Measurements from ENCODE around the gene ILRUN.
"Not testable (repeated sequence)": the region's sequence is repeated elsewhere in the genome, so short reads cannot be mapped to it uniquely, and the experiment has no call there.

ILRUN gene

GRCh38 chr6:34674930-34675329, 21.6 kb downstream of the ILRUN start:
- H3K36me3 ChIP-seq (ENCODE audit: control insufficient read depth, insufficient read depth, low read length, severe bottlenecking); DNase-seq (ENCODE audit: low read depth); H3K4me3 ChIP-seq (ENCODE audit: low read length); H3K9me3 ChIP-seq (ENCODE audit: control insufficient read depth, low read length); H3K9ac ChIP-seq (ENCODE audit: low read length); H3K27me3 ChIP-seq (replicated peaks; ENCODE audit: control insufficient read depth, insufficient read depth, low read length): not testable (repeated sequence)
- peaks cover 49% of the 10 kb centered on the region for H3K4me1 ChIP-seq (ENCODE audit: control insufficient read depth, insufficient read depth, low read length)

- H3K4me1 ChIP-seq (ENCODE audit: control insufficient read depth, insufficient read depth, low read length): peaks cover 42% of the 10 kb centered on the region
- no peaks in the 10 kb centered on the region for H3K36me3 ChIP-seq (ENCODE audit: control insufficient read depth, insufficient read depth, low read length, severe bottlenecking)
- no peak overlapping the region for H3K4me3 ChIP-seq (ENCODE audit: low read length)
- H3K9ac ChIP-seq (ENCODE audit: low read length): no peak overlapping the region
- no peaks in the 10 kb centered on the region for H3K27me3 ChIP-seq (replicated peaks; ENCODE audit: control insufficient read depth, insufficient read depth, low read length)
- DNase-seq (ENCODE audit: low read depth): no peak
- H3K9me3 ChIP-seq (ENCODE audit: control insufficient read depth, low read length): no peaks in the 10 kb centered on the region
Measured at GRCh38 chr6:34674268-34674639, 22.3 kb downstream of the ILRUN start.

- no peak for DNase-seq (ENCODE audit: low read depth)
- no peaks in the 10 kb centered on the region for H3K27me3 ChIP-seq (replicated peaks; ENCODE audit: control insufficient read depth, insufficient read depth, low read length)
- peak overlapping the region; percentile 29 for H3K9ac ChIP-seq (ENCODE audit: low read length)
- no peaks in the 10 kb centered on the region for H3K9me3 ChIP-seq (ENCODE audit: control insufficient read depth, low read length)
- peaks cover 37% of the 10 kb centered on the region for H3K4me1 ChIP-seq (ENCODE audit: control insufficient read depth, insufficient read depth, low read length)
- no peak overlapping the region for H3K4me3 ChIP-seq (ENCODE audit: low read length)
- no peaks in the 10 kb centered on the region for H3K36me3 ChIP-seq (ENCODE audit: control insufficient read depth, insufficient read depth, low read length, severe bottlenecking)
Measured at GRCh38 chr6:34673064-34673463, 23.5 kb downstream of the ILRUN start.

GRCh38 chr6:34672657-34673043, 23.9 kb downstream of the ILRUN start:
- Histone ChIP-seq H3K9ac (ENCODE audit: low read length) (no peak overlapping the region), H3K4me3 (ENCODE audit: low read length) (no peak overlapping the region), H3K36me3 (ENCODE audit: control insufficient read depth, insufficient read depth, low read length, severe bottlenecking) (no peaks in the 10 kb centered on the region), H3K27me3 (replicated peaks; ENCODE audit: control insufficient read depth, insufficient read depth, low read length) (no peaks in the 10 kb centered on the region), H3K9me3 (ENCODE audit: control insufficient read depth, low read length) (no peaks in the 10 kb centered on the region), H3K4me1 (ENCODE audit: control insufficient read depth, insufficient read depth, low read length) (peaks cover 37% of the 10 kb centered on the region)
- DNase-seq (ENCODE audit: low read depth): no peak

- peak overlapping the region; percentile 58 for H3K4me3 ChIP-seq (ENCODE audit: low read length)
- no peaks in the 10 kb centered on the region for H3K27me3 ChIP-seq (replicated peaks; ENCODE audit: control insufficient read depth, insufficient read depth, low read length)
- H3K9me3 ChIP-seq (ENCODE audit: control insufficient read depth, low read length): no peaks in the 10 kb centered on the region
- DNase-seq (ENCODE audit: low read depth): peak; percentile 49
- peak overlapping the region; percentile 62 for H3K9ac ChIP-seq (ENCODE audit: low read length)
- no peaks in the 10 kb centered on the region for H3K36me3 ChIP-seq (ENCODE audit: control insufficient read depth, insufficient read depth, low read length, severe bottlenecking)
- H3K4me1 ChIP-seq (ENCODE audit: control insufficient read depth, insufficient read depth, low read length): peaks cover 37% of the 10 kb centered on the region
Measured at GRCh38 chr6:34671801-34672656, 24.5 kb downstream of the ILRUN start.

- Histone ChIP-seq H3K27me3 (replicated peaks; ENCODE audit: control insufficient read depth, insufficient read depth, low read length) (no peaks in the 10 kb centered on the region), H3K4me1 (ENCODE audit: control insufficient read depth, insufficient read depth, low read length) (peaks cover 42% of the 10 kb centered on the region), H3K36me3 (ENCODE audit: control insufficient read depth, insufficient read depth, low read length, severe bottlenecking) (no peaks in the 10 kb centered on the region), H3K4me3 (ENCODE audit: low read length) (peak overlapping the region; percentile 58), H3K9me3 (ENCODE audit: control insufficient read depth, low read length) (no peaks in the 10 kb centered on the region), H3K9ac (ENCODE audit: low read length) (peak overlapping the region; percentile 62)
- peak; percentile 67 for DNase-seq (ENCODE audit: low read depth)
Measured at GRCh38 chr6:34671367-34671766, 25.2 kb downstream of the ILRUN start.

GRCh38 chr6:34668799-34669198, 27.8 kb downstream of the ILRUN start:
- not testable (repeated sequence) for H3K4me3 ChIP-seq (ENCODE audit: low read length); H3K27me3 ChIP-seq (replicated peaks; ENCODE audit: control insufficient read depth, insufficient read depth, low read length); DNase-seq (ENCODE audit: low read depth); H3K9ac ChIP-seq (ENCODE audit: low read length); H3K9me3 ChIP-seq (ENCODE audit: control insufficient read depth, low read length); H3K36me3 ChIP-seq (ENCODE audit: control insufficient read depth, insufficient read depth, low read length, severe bottlenecking)
- H3K4me1 ChIP-seq (ENCODE audit: control insufficient read depth, insufficient read depth, low read length): peaks cover 60% of the 10 kb centered on the region

GRCh38 chr6:34667481-34668238, 28.9 kb downstream of the ILRUN start:
- Histone ChIP-seq H3K27me3 (replicated peaks; ENCODE audit: control insufficient read depth, insufficient read depth, low read length) (no peaks in the 10 kb centered on the region), H3K4me3 (ENCODE audit: low read length) (no peak overlapping the region), H3K9me3 (ENCODE audit: control insufficient read depth, low read length) (no peaks in the 10 kb centered on the region), H3K4me1 (ENCODE audit: control insufficient read depth, insufficient read depth, low read length) (peaks cover 53% of the 10 kb centered on the region), H3K9ac (ENCODE audit: low read length) (no peak overlapping the region), H3K36me3 (ENCODE audit: control insufficient read depth, insufficient read depth, low read length, severe bottlenecking) (no peaks in the 10 kb centered on the region)
- DNase-seq (ENCODE audit: low read depth): peak; percentile 33

GRCh38 chr6:34665019-34665418, 31.5 kb downstream of the ILRUN start:
- no peak overlapping the region for H3K9ac ChIP-seq (ENCODE audit: low read length)
- peak overlapping the region; percentile 4 for H3K4me3 ChIP-seq (ENCODE audit: low read length)
- no peaks in the 10 kb centered on the region for H3K27me3 ChIP-seq (replicated peaks; ENCODE audit: control insufficient read depth, insufficient read depth, low read length)
- H3K9me3 ChIP-seq (ENCODE audit: control insufficient read depth, low read length): no peaks in the 10 kb centered on the region
- H3K36me3 ChIP-seq (ENCODE audit: control insufficient read depth, insufficient read depth, low read length, severe bottlenecking): no peaks in the 10 kb centered on the region
- no peak for DNase-seq (ENCODE audit: low read depth)
- H3K4me1 ChIP-seq (ENCODE audit: control insufficient read depth, insufficient read depth, low read length): peaks cover 40% of the 10 kb centered on the region

GRCh38 chr6:34664256-34664971, 32.2 kb downstream of the ILRUN start:
- Histone ChIP-seq H3K36me3 (ENCODE audit: control insufficient read depth, insufficient read depth, low read length, severe bottlenecking) (no peaks in the 10 kb centered on the region), H3K9me3 (ENCODE audit: control insufficient read depth, low read length) (no peaks in the 10 kb centered on the region), H3K4me1 (ENCODE audit: control insufficient read depth, insufficient read depth, low read length) (peaks cover 40% of the 10 kb centered on the region), H3K9ac (ENCODE audit: low read length) (no peak overlapping the region), H3K27me3 (replicated peaks; ENCODE audit: control insufficient read depth, insufficient read depth, low read length) (no peaks in the 10 kb centered on the region), H3K4me3 (ENCODE audit: low read length) (peak overlapping the region; percentile 4)
- DNase-seq (ENCODE audit: low read depth): peak; percentile 58

GRCh38 chr6:34663831-34664255, 32.7 kb downstream of the ILRUN start:
- Histone ChIP-seq H3K4me1 (ENCODE audit: control insufficient read depth, insufficient read depth, low read length) (peaks cover 41% of the 10 kb centered on the region), H3K9me3 (ENCODE audit: control insufficient read depth, low read length) (no peaks in the 10 kb centered on the region), H3K36me3 (ENCODE audit: control insufficient read depth, insufficient read depth, low read length, severe bottlenecking) (no peaks in the 10 kb centered on the region), H3K27me3 (replicated peaks; ENCODE audit: control insufficient read depth, insufficient read depth, low read length) (no peaks in the 10 kb centered on the region), H3K4me3 (ENCODE audit: low read length) (peak overlapping the region; percentile 4), H3K9ac (ENCODE audit: low read length) (no peak overlapping the region)
- DNase-seq (ENCODE audit: low read depth): no peak
